HepG2 (cell line): ENCODE measurements around the gene B4GALT3. TPM values are rescaled to one million over a fixed set of nuclear protein-coding genes. Genes with fewer than 3 reads are reported as not detected.

Experiments
- ATAC-seq: fragments of 200-7000 bp; cut with Tn5 transposase; 3 replicates; pipeline ENCODE4 v1.9.1; 2020; ENCODE audit warnings: mild to moderate bottlenecking, moderate library complexity
- BruUV-seq: library from RNA; stranded (reverse); fragments of 400-500 nt; replicated peaks from 2 replicates; lab custom pipeline; 2021; lab: Mats Ljungman, UMichigan
- CTCF ChIA-PET: fragments of 300-600 bp; formaldehyde crosslinking; extraction: SDS; loops from one replicate; lab custom pipeline; 2021; ENCODE audit warnings: low total read pairs, inconsistent platforms, low intra/inter-chr PET ratio; lab: Yijun Ruan, JAX
- POLR2A ChIA-PET: fragments of 350-600 bp; sonication (Branson Sonifier 250); formaldehyde crosslinking; loops from one replicate; lab custom pipeline; 2020; ENCODE audit warnings: antibody characterized with exemption, inconsistent platforms; lab: Yijun Ruan, JAX
- DNase-seq: peaks from one replicate; pipeline ENCODE4 v3.0.0-alpha.2; 2015; ENCODE audit warnings: low spot score
- FAIRE-seq: peaks from 3 replicates; lab custom pipeline; 2011; peaks lifted over from hg19 to GRCh38; lab: Jason Lieb, UNC
- H2AFZ ChIP-seq: one replicate; pipeline ENCODE4 v1.6.1; 2011; ENCODE audit warnings: low read length, inconsistent platforms
- H3K27ac ChIP-seq: fragments of 300-600 bp; 3 replicates; pipeline ENCODE4 v1.8.0; 2011; ENCODE audit warnings: mixed run types, mild to moderate bottlenecking, mixed read lengths, low read length, inconsistent platforms; ENCODE audit not compliant: insufficient read depth; ENCODE audit errors: extremely low read length
- H3K27me3 ChIP-seq, 2 experiments: fragments of 200-600 bp in 1 of 2; 2 replicates in 1 of 2; 3 replicates in 1 of 2; pipeline versions ENCODE4 v1.6.0 to v1.8.0; 2011; ENCODE audit warnings: low read length in 2 of 2, mild to moderate bottlenecking in 2 of 2, moderate library complexity in 2 of 2, inconsistent platforms in 1 of 2; ENCODE audit not compliant: insufficient read depth in 2 of 2, control insufficient read depth in 1 of 2
- H3K36me3 ChIP-seq, 2 experiments: fragments of 200-600 bp in 1 of 2; replicated peaks in 1 of 2; 2 replicates in 1 of 2; 3 replicates in 1 of 2; pipeline versions ENCODE4 v1.5.1 to v1.8.0; 2011; ENCODE audit warnings: low read length in 2 of 2, inconsistent platforms in 1 of 2; ENCODE audit not compliant: insufficient read depth in 2 of 2, control insufficient read depth in 1 of 2
- H3K4me1 ChIP-seq: 2 replicates; pipeline ENCODE4 v1.5.1; 2012; ENCODE audit warnings: low read length, inconsistent platforms; ENCODE audit not compliant: insufficient read depth
- H3K4me2 ChIP-seq: 2 replicates; pipeline ENCODE4 v1.6.0; 2011; ENCODE audit warnings: low read depth, low read length, inconsistent platforms
- H3K4me3 ChIP-seq, 3 experiments: fragments of 200-600 bp in 1 of 3; sonication (generic), shearing (Covaris generic) in 1 of 3; replicated peaks in 1 of 3; 2 replicates each; pipeline ENCODE4 v1.5.1; 2011 to 2016; ENCODE audit warnings: low read length in 3 of 3, inconsistent platforms in 2 of 3, low read depth in 2 of 3, mild to moderate bottlenecking in 2 of 3, control low read depth in 1 of 3, mixed read lengths in 1 of 3; ENCODE audit not compliant: insufficient read depth in 1 of 3
- H3K79me2 ChIP-seq: one replicate; pipeline ENCODE4 v1.6.1; 2011; ENCODE audit warnings: low read length, inconsistent platforms; ENCODE audit not compliant: insufficient read depth
- H3K9ac ChIP-seq: 2 replicates; pipeline ENCODE4 v1.6.0; 2011; ENCODE audit warnings: mild to moderate bottlenecking, low read depth, low read length, inconsistent platforms; ENCODE audit not compliant: insufficient read depth
- H3K9me3 ChIP-seq: 2 replicates; pipeline ENCODE4 v1.5.1; 2012; ENCODE audit warnings: mild to moderate bottlenecking, low read length
- H4K20me1 ChIP-seq: 2 replicates; pipeline ENCODE4 v1.6.0; 2011; ENCODE audit warnings: inconsistent platforms, mild to moderate bottlenecking, low read length, moderate library complexity; ENCODE audit not compliant: insufficient read depth
- AGO2 ChIP-seq: fragments of 200-400 bp; formaldehyde crosslinking; optimal IDR thresholded peaks from 2 replicates; pipeline ENCODE3; 2017; ENCODE audit warnings: mild to moderate bottlenecking, low read depth, low read length, moderate library complexity
- BATF2 ChIP-seq: sonication (generic); formaldehyde crosslinking; IDR thresholded peaks from 2 replicates; pipeline ENCODE4 v1.8.0; 2022; ENCODE audit warnings: mild to moderate bottlenecking, missing genetic modification reagents, moderate library complexity
- CEBPG ChIP-seq: IDR thresholded peaks from 2 replicates; pipeline ENCODE4 v1.6.1; 2016
- EEA1 ChIP-seq: sonication (generic); formaldehyde crosslinking; IDR thresholded peaks from 2 replicates; pipeline ENCODE4 v1.5.1; 2020; ENCODE audit warnings: mild to moderate bottlenecking, missing genetic modification reagents, borderline replicate concordance
- KLF15 ChIP-seq: sonication (generic); formaldehyde crosslinking; IDR thresholded peaks from 2 replicates; pipeline ENCODE4 v1.8.1; 2023; ENCODE audit warnings: borderline replicate concordance, mild to moderate bottlenecking, inconsistent platforms, missing genetic modification reagents, mixed read lengths
- MED8 ChIP-seq: sonication (generic); formaldehyde crosslinking; IDR thresholded peaks from 2 replicates; pipeline ENCODE4 v1.8.1; 2023; ENCODE audit warnings: mild to moderate bottlenecking, missing genetic modification reagents; ENCODE audit not compliant: insufficient replicate concordance
- MLXIP ChIP-seq: sonication (generic); formaldehyde crosslinking; IDR thresholded peaks from 2 replicates; pipeline ENCODE4 v1.9.0; 2021; ENCODE audit warnings: missing genetic modification reagents, borderline replicate concordance
- MYC ChIP-seq: sonication (generic); formaldehyde crosslinking; IDR thresholded peaks from 2 replicates; pipeline ENCODE4 v1.9.0; 2021; ENCODE audit warnings: missing genetic modification reagents, borderline replicate concordance
- RARA ChIP-seq: IDR thresholded peaks from 2 replicates; pipeline ENCODE4 v1.6.1; 2016; ENCODE audit warnings: missing genetic modification reagents, missing compliant biosample characterization
- SSRP1 ChIP-seq: IDR thresholded peaks from 2 replicates; pipeline ENCODE4 v1.6.1; 2016; ENCODE audit warnings: control low read depth
- TBX3 ChIP-seq: fragments of 450-650 bp; IDR thresholded peaks from 2 replicates; pipeline ENCODE4 v1.6.1; 2017; ENCODE audit warnings: antibody characterized with exemption, mild to moderate bottlenecking, inconsistent platforms, borderline replicate concordance
- ZBTB14 ChIP-seq: sonication (generic); formaldehyde crosslinking; IDR thresholded peaks from 2 replicates; pipeline ENCODE4 v1.4.0; 2020; ENCODE audit warnings: missing genetic modification reagents
- ZNF30 ChIP-seq: sonication (generic); formaldehyde crosslinking; IDR thresholded peaks from 2 replicates; pipeline ENCODE4 v1.5.0; 2020; ENCODE audit warnings: mild to moderate bottlenecking, missing genetic modification reagents
- ZNF383 ChIP-seq: sonication (generic); formaldehyde crosslinking; IDR thresholded peaks from 2 replicates; pipeline ENCODE4 v1.4.0; 2020; ENCODE audit warnings: missing genetic modification reagents, mild to moderate bottlenecking, borderline replicate concordance
- ZNF556 ChIP-seq: sonication (generic); formaldehyde crosslinking; IDR thresholded peaks from 2 replicates; pipeline ENCODE4 v1.4.0; 2020; ENCODE audit warnings: mild to moderate bottlenecking, missing genetic modification reagents, borderline replicate concordance
- WGBS: methylation state at CpG from one replicate; pipeline ENCODE4 v1.1.6; 2017; ENCODE audit warnings: low lambda C conversion rate; 5-methylcytosine and 5-hydroxymethylcytosine counted together
- in situ Hi-C: cut with HindIII; loops from 2 replicates; pipeline ENCODE4 v1.10.0; 2017; ENCODE audit warnings: low pct_unique_long_range_greater_than_20kb; ENCODE audit not compliant: extremely low pct_ligation_motif_present
- intact Hi-C: fragments of 100-400 bp; cut with micrococcal nuclease; formaldehyde crosslinking; loops from one replicate; pipeline ENCODE4 v1.10.0; 2022; ENCODE audit not compliant: unreplicated experiment
- polyA plus RNA-seq, 8 experiments: library from polyadenylated mRNA; depleted of rRNA in 3 of 8; stranded (reverse) in 7 of 8; unstranded in 1 of 8; fragments of >200 nt; fragmentation: Illumina TruSeq in 4 of 8; extraction: Trizol in 4 of 8; gene quantifications; 2 replicates each; pipeline versions ENCODE4 v1.2.1 to v1.2.3, GENCODE V29; 2011 to 2016; ENCODE audit warnings: low read depth in 4 of 8, missing spikeins in 1 of 8, mixed read lengths in 1 of 8; ENCODE audit not compliant: insufficient read depth in 1 of 8
- total RNA-seq, 5 experiments: library from RNA; depleted of rRNA; stranded (reverse); fragments of >200 nt; fragmentation: Illumina TruSeq; extraction: Trizol; gene quantifications; 2 replicates each; pipeline ENCODE4 v1.2.3, GENCODE V29; 2016; ENCODE audit warnings: low read depth in 1 of 5
- TF ChIP-seq, protein P1 (sequence below): sonication (generic); formaldehyde crosslinking; conservative IDR thresholded peaks from 2 replicates; pipeline ENCODE4 v1.5.0; 2020; ENCODE audit warnings: missing genetic modification reagents

B4GALT3 gene
- total and polyA plus RNA-seq, 2 of the 13 experiments (the other 11 are each of a cell fraction or from before 2014, with no cell fraction given): 35.6 to 40.4 TPM

- TF ChIP-seq ZBTB14 (CRISPR knock-in tag): no peak
- no peak for TF ChIP-seq MED8 (CRISPR knock-in tag)
- TF ChIP-seq EEA1 (CRISPR knock-in tag): 0 out of 2 replicates have a peak, but pooled peaks have one; percentile 52
- no peak for TF ChIP-seq ZNF383
- TF ChIP-seq AGO2: no peak
Observed at GRCh38 chr1:161131523-161132409, 45.5 kb downstream of the B4GALT3 start (continued).

GRCh38 chr1:161130266-161130665 is 47.0 kb downstream of the B4GALT3 start:
- POLR2A ChIA-PET: no interaction called here
- no peak overlapping the region for H3K27ac ChIP-seq
- TF ChIP-seq MLXIP (CRISPR knock-in tag) (no peak), ZNF30 (no peak), RARA (CRISPR knock-in tag) (no peak), MYC (no peak), SSRP1 (CRISPR knock-in tag) (no peak), BATF2 (no peak), ZNF556 (no peak), KLF15 (no peak), CEBPG (CRISPR knock-in tag) (no peak), TBX3 (no peak)
- TF ChIP-seq, protein P1, sequence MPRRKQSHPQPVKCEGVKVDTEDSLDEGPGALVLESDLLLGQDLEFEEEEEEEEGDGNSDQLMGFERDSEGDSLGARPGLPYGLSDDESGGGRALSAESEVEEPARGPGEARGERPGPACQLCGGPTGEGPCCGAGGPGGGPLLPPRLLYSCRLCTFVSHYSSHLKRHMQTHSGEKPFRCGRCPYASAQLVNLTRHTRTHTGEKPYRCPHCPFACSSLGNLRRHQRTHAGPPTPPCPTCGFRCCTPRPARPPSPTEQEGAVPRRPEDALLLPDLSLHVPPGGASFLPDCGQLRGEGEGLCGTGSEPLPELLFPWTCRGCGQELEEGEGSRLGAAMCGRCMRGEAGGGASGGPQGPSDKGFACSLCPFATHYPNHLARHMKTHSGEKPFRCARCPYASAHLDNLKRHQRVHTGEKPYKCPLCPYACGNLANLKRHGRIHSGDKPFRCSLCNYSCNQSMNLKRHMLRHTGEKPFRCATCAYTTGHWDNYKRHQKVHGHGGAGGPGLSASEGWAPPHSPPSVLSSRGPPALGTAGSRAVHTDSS (CRISPR knock-in tag): no peak

More at GRCh38 chr1:161130266-161130665, 47.0 kb downstream of the B4GALT3 start:
- ATAC-seq: no peak
- in situ Hi-C loops (no loop called here), intact Hi-C loops (loop anchor here (10.0 kb wide), 1 partner anchor 135 kb away; no protein-coding TSS in a partner anchor)
- no peak overlapping the region for H3K9ac ChIP-seq
- FAIRE-seq: no peak
- no peak overlapping the region for H3K4me3 ChIP-seq
- CTCF ChIA-PET: no interaction called here
- no TSS peak for BruUV-seq
- H3K4me1 ChIP-seq: peaks cover 27% of the 10 kb centered on the region
- 88% methylated on average over 1 of the region's 1 CpG for WGBS
- H2AFZ ChIP-seq: no peak overlapping the region
- no peaks in the 10 kb centered on the region for H3K9me3 ChIP-seq
- no peaks in the 10 kb centered on the region; a peak in 1 of 5 replicates for H3K27me3 ChIP-seq
- peaks cover 5 to 26% of the 10 kb centered on the region in 2 experiments; a peak in 4 of 5 replicates for H3K36me3 ChIP-seq
- no peak for DNase-seq
- no peaks in the 10 kb centered on the region for H4K20me1 ChIP-seq
- peaks cover 40% of the 10 kb centered on the region for H3K79me2 ChIP-seq
- no peak overlapping the region for H3K4me2 ChIP-seq
